H1 (cell line): ENCODE results near the gene EBNA1BP2. TPM values are rescaled to one million over a fixed set of nuclear protein-coding genes. Genes with fewer than 3 reads are reported as not detected.

Experiments used
- ATF3 ChIP-seq: IDR thresholded peaks from 2 replicates; pipeline ENCODE4 v1.6.1; 2011; ENCODE audit warnings: low read depth, mild to moderate bottlenecking, low read length; ENCODE audit not compliant: insufficient read depth
- CEBPB ChIP-seq: IDR thresholded peaks from 2 replicates; pipeline ENCODE4 v1.6.1; 2012; ENCODE audit warnings: low read depth, low read length
- KDM5A ChIP-seq: fragments of 200-600 bp; IDR thresholded peaks from 2 replicates; pipeline ENCODE4 v1.7.1; 2012; ENCODE audit warnings: mild to moderate bottlenecking, low read length, inconsistent platforms, mixed read lengths
- SIRT6 ChIP-seq: IDR thresholded peaks from one replicate; pipeline ENCODE4 v1.7.1; 2012; ENCODE audit warnings: low read length, inconsistent platforms
- SUZ12 ChIP-seq: fragments of 200-600 bp; sonication (generic); IDR thresholded peaks from 2 replicates; pipeline ENCODE4 v1.6.1; 2012; ENCODE audit warnings: mild to moderate bottlenecking, inconsistent platforms, low read length, moderate library complexity, mixed read lengths
- TBP ChIP-seq: IDR thresholded peaks from 2 replicates; pipeline ENCODE4 v1.6.1; 2011; ENCODE audit warnings: low read depth, low read length, improper control_type of control experiment
- polyA plus RNA-seq, 7 experiments: library from polyadenylated mRNA; depleted of rRNA in 3 of 7; stranded (reverse) in 5 of 7; unstranded in 2 of 7; fragments of >200 nt in 5 of 7; fragments of 200-250 nt in 2 of 7; gene quantifications; 1 replicate in 5 of 7; 2 replicates in 1 of 7; 4 replicates in 1 of 7; pipeline versions ENCODE4 v1.2.1 to v1.2.3, GENCODE V29; 2011 to 2013; ENCODE audit warnings: missing spikeins in 2 of 7, mixed read lengths in 2 of 7
- total RNA-seq: library from RNA; stranded (reverse); fragmentation: NEBNext Ultra II Directional; extraction: Animal tissue kit (Norgen Biotek cat#: 25700); gene quantifications from 2 replicates; pipeline ENCODE4 v1.2.1, GENCODE V29; 2021
- TF ChIP-seq, protein P1 (sequence below): fragments of 300-600 bp; sonication (generic); IDR thresholded peaks from 2 replicates; pipeline ENCODE4 v1.7.1; 2012; ENCODE audit warnings: low read length, moderate library complexity, mild to moderate bottlenecking, inconsistent platforms; ENCODE audit not compliant: insufficient replicate concordance

Gene EBNA1BP2
- total and polyA plus RNA-seq, 2 of the 8 experiments (the other 6 are each of a cell fraction or from before 2014, with no cell fraction given): 31.0 to 104 TPM

- TF ChIP-seq, protein P1, sequence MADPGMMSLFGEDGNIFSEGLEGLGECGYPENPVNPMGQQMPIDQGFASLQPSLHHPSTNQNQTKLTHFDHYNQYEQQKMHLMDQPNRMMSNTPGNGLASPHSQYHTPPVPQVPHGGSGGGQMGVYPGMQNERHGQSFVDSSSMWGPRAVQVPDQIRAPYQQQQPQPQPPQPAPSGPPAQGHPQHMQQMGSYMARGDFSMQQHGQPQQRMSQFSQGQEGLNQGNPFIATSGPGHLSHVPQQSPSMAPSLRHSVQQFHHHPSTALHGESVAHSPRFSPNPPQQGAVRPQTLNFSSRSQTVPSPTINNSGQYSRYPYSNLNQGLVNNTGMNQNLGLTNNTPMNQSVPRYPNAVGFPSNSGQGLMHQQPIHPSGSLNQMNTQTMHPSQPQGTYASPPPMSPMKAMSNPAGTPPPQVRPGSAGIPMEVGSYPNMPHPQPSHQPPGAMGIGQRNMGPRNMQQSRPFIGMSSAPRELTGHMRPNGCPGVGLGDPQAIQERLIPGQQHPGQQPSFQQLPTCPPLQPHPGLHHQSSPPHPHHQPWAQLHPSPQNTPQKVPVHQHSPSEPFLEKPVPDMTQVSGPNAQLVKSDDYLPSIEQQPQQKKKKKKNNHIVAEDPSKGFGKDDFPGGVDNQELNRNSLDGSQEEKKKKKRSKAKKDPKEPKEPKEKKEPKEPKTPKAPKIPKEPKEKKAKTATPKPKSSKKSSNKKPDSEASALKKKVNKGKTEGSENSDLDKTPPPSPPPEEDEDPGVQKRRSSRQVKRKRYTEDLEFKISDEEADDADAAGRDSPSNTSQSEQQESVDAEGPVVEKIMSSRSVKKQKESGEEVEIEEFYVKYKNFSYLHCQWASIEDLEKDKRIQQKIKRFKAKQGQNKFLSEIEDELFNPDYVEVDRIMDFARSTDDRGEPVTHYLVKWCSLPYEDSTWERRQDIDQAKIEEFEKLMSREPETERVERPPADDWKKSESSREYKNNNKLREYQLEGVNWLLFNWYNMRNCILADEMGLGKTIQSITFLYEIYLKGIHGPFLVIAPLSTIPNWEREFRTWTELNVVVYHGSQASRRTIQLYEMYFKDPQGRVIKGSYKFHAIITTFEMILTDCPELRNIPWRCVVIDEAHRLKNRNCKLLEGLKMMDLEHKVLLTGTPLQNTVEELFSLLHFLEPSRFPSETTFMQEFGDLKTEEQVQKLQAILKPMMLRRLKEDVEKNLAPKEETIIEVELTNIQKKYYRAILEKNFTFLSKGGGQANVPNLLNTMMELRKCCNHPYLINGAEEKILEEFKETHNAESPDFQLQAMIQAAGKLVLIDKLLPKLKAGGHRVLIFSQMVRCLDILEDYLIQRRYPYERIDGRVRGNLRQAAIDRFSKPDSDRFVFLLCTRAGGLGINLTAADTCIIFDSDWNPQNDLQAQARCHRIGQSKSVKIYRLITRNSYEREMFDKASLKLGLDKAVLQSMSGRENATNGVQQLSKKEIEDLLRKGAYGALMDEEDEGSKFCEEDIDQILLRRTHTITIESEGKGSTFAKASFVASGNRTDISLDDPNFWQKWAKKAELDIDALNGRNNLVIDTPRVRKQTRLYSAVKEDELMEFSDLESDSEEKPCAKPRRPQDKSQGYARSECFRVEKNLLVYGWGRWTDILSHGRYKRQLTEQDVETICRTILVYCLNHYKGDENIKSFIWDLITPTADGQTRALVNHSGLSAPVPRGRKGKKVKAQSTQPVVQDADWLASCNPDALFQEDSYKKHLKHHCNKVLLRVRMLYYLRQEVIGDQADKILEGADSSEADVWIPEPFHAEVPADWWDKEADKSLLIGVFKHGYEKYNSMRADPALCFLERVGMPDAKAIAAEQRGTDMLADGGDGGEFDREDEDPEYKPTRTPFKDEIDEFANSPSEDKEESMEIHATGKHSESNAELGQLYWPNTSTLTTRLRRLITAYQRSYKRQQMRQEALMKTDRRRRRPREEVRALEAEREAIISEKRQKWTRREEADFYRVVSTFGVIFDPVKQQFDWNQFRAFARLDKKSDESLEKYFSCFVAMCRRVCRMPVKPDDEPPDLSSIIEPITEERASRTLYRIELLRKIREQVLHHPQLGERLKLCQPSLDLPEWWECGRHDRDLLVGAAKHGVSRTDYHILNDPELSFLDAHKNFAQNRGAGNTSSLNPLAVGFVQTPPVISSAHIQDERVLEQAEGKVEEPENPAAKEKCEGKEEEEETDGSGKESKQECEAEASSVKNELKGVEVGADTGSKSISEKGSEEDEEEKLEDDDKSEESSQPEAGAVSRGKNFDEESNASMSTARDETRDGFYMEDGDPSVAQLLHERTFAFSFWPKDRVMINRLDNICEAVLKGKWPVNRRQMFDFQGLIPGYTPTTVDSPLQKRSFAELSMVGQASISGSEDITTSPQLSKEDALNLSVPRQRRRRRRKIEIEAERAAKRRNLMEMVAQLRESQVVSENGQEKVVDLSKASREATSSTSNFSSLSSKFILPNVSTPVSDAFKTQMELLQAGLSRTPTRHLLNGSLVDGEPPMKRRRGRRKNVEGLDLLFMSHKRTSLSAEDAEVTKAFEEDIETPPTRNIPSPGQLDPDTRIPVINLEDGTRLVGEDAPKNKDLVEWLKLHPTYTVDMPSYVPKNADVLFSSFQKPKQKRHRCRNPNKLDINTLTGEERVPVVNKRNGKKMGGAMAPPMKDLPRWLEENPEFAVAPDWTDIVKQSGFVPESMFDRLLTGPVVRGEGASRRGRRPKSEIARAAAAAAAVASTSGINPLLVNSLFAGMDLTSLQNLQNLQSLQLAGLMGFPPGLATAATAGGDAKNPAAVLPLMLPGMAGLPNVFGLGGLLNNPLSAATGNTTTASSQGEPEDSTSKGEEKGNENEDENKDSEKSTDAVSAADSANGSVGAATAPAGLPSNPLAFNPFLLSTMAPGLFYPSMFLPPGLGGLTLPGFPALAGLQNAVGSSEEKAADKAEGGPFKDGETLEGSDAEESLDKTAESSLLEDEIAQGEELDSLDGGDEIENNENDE: no peak
- no peak for TF ChIP-seq CEBPB
- no peak for TF ChIP-seq TBP
- no peak for TF ChIP-seq ATF3
- no peak for TF ChIP-seq SUZ12
- no peak for TF ChIP-seq SIRT6
- TF ChIP-seq KDM5A: no peak
Observed at GRCh38 chr1:43137445-43138052, 34.5 kb downstream of the EBNA1BP2 start (continued).
